Stimulated activated CD4-positive, alpha-beta T cell treated with anti-CD3 and anti-CD28 coated beads, Interleukin-2, amount 100 ng/mL, for 24 hours (primary cell): ENCODE measurements around the gene REXO4.
"Not testable (repeated sequence)": the region's sequence is repeated elsewhere in the genome, so short reads cannot be mapped to it uniquely, and the experiment has no call there.

ENCODE experiments used
- DNase-seq, 2 donors: peaks; one replicate each; pipeline ENCODE4 v3.0.0-alpha.2; 2020

REXO4 gene

DNA sequence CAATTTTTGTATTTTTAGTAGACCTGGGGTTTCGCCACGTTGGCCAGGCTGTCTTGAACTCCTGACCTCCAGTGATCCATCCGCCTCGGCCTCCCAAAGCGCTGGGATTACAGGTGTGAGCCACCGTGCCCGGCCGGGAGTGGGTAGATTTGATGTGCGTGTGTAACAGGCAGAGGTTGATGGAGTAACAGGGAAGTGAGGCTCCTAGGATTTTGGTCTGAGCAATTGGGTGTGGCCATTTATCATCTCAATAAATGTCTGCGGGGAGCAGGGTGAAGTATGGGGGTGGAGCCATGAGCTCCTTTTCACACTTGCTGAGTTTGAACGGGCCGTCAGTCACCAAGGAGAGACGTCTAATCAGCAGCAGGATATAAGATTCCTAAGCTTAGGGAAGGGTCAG lies 1.2 kb upstream of the REXO4 start:
- no peak for DNase-seq

DNA sequence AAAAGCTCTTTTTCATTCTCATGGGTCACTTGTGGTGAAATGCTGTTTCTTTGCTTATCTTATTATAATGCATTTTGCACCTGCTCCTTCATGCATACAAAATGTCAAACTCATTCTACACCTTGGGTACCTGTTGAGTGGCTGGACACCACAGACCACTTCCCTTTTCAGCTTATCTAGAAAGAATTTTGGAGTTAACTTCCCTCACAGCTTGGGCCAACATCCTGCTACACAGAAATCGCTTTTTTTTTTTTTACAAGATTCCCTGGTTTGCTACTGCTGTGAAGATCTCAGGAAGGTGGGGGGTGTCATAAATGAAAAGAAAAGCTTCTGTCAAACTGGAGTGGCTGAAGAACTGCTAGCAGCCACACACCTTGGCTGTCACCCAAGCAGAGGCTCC lies 2.6 kb downstream of the REXO4 start:
- DNase-seq = no peak

DNA sequence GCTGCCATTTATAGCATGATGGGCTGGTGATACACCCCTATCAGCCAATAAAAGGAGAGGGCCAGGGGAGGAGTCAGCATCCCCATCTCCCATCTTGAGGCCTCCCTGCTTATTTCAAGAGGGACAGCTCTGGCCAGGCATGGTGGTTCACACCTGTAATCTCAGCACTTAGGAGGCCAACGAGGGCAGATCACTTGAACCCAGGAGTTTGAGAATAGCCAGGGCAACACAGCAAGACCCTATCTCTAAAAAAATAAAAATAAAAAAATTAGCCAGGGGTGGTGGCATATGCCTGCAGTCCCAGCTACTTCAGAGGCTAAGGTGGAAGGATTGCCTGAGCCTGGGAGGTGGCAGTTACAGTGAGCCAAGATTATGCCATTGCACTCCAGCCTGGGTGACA lies 9.8 kb downstream of the REXO4 start:
- DNase-seq = no peak

DNA sequence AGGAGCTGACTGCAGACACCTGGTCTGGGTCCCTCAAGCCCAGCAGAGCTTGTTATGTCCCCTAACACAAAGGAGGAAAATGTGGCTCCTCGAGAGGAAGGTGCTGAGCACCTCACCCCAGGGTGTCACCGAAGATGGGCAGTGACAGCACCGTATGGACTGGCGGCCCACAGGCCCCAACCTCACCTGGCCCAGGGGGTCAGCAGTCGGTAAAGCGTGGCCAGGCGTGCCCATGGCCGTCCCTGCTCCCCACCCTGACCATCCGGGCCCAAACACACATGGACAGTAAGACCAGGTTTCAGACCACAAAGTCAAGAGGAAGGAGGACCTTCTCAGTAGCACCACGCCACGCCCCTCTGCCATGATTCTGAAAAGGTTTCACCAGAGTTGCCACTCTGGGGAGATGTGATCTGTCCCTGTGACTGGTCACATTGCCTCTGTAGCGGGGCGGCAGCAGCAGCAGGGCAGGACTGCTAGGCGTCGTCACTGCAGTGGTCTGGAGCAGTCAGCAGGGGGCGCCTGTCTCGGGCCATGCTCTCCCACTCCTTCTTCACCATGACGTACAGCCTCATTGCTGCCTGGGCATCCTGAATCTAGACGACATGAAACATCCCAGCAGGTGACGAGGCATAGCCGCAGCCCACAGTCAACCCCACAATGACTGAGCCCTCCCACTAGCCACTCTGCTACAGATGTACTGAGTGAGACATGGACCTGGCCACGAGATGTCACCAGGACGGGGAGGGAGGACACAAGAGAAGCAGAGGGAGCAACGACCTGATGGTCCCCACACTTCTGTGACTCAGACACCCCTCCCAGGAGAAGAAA lies 11.1 kb downstream of the REXO4 start:
- DNase-seq = peak; percentile 85 to 86

DNA sequence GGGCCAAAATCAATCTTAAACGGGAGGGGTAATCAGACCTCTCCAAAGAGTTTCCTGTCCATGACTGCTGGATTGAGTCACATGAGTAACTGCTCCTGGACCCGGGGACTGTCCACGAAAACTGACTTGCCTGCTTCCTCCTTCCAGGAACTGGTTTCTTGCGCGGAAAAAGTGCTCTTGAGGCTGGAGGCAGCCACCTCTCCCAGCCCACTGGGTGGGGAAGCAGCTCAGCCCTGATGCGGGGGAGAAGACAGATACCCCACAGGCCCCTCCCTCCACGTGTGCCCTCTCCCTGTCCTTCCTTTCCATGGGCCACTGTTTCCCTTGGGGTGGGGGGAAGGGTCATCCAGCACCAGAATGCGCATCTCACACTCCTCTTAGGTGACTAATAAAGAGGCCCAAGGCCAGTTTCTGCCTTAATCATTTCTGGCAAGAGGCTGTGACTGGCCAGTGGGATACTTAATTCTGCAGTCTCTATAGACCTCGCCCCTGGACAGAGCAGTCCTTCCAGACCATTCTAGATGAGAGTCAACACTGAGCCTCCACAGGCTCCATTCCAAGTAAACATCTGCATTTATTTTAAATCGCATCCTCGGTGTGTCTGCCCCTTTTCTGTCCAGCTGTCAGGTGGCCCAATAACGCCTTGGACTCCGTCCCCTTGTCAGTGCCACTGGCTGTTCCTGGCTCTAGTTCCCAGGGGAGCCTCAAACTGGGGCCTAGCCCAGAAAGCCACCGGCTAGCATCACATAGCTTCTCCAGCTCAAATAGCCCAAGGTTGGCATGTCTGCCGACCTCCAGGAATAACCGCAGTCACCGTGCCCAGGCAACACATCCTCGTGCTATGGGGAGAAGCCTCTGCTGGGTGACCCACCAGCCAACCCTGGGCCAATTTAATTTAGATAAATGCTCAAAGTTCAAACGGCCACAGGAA lies 12.0 kb downstream of the REXO4 start:
- no peak for DNase-seq

DNA sequence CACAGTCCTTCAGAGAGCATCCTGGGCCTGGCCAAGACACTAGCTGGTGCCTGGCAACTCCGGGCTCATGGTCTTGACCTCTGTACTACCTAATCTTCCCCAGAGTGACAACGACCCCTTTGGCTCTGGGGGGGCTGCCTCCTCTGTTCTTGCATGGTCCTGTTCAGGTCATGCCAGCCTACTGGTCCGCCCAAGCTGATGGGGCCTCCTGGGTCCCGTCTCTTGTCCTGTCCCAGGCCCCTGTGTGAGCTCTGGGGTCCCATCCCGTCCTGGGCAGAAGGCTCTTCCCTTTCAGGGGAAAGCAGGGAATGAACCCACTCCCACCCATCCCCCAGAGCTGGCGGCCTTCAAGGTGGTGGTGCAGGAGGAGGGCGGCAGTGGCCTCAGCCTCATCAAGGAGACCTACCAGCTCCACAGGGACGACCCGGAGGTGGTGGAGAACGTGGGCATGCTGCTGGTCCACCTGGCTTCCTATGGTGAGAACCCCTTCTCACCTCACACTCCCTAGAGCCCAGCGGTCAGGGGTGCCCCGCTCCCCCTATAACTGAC lies 13.3 kb downstream of the REXO4 start:
- DNase-seq = no peak

DNA sequence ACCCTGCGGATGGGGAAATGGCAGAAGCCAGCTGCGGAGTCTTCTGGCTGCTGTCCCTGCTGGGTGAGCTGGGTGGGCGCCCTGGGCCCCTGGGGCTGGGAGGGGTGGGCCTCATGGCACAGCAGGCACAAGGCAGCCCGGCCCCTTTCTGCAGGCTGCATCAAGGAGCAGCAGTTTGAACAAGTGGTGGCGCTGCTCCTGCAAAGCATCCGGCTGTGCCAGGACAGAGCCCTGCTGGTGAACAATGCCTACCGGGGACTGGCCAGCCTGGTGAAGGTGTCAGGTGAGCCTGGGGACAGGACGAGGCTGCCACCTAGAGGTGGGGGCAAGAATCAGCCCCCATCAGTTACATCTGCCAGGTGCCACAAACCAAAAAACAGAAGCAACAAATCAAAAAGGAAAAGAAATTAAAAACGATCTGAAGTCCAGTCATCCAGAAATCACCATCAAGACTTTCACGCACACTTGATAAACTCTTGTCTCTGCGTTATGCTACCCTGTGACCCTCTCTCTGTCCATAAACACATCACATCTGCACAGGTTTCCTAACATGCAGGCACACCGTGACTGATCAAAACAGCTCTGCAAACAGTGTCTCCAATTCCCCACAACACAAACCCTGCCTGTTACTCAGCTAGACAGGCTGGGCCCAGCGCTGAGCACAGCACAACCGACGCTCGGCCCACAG lies 13.9 kb downstream of the REXO4 start:
- DNase-seq = peak; percentile 64 to 72

DNA sequence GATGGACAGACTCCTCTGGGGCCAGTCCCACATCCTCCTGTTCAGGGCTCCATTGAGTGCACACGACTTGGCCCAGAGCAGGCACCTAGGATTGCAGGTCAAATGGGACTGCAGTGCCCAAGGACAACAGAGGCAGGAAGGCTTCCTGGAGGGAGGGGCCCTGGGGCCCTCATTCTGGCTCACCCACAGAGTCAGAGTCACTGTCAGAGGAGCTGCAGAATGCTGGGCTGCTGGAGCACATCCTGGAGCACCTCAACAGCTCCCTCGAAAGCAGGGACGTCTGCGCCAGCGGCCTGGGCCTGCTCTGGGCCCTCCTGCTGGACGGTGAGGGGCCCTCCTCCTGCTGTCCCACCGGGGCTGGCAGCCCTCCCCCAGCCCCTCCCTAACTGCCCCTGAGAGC lies 15.1 kb downstream of the REXO4 start:
- DNase-seq = no peak

DNA sequence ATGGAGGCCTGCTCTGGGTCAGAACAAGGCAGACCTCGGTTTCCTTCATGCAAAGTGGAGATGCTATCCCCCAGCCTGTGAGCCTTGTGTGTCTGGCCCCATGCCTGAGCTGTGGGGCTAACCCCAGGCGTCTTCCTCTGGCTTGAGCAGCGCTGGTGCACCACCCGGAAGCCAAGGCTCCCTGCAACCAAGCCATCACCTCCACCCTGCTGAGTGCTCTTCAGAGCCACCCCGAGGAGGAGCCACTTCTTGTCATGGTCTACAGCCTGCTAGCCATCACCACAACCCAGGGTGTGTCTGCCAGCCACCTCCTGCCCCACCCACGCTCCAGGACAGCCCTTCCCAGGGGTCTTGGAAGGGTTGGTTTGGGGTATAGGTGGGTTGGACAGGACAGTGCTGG lies 16.2 kb downstream of the REXO4 start:
- no peak for DNase-seq

DNA sequence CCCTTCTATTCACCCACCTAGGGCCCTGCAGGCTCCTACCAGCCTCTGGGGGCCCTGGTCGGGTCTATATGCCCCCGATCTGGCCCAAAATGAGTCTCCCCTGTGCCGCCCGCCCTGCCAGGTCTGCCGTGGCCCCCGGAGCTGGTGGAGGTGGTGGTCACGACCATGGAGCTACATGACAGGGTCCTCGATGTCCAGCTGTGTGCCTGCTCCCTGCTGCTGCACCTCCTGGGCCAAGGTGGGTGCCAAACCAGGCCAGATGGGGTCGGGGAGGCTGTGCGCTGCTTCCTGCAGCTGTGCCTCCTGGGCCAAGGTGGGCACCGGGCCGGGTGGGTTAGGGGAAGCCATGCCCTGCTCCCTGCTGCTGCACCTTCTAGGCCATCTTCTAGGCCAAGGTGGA lies 17.5 kb downstream of the REXO4 start:
- no peak for DNase-seq

DNA sequence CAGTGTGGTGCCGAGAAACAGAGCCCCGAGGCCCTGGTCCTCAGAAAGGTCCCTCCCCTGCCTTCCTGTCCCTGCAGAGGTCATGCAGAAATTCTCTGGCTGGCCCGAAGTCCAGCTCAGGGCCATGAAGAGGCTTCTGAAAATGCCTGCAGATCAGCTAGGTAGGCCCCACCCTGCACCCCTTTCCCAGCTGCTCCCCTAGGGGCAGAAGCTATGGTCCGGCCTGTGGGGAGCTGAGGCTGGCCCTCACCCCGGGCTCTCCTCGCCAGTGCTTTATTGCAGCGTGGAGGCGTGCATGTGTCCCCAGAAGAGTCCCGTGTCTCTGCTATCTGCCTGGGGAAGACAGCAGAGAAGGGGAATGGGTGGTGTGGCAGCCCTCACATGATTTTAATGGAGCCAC lies 19.9 kb downstream of the REXO4 start:
- no peak for DNase-seq

DNA sequence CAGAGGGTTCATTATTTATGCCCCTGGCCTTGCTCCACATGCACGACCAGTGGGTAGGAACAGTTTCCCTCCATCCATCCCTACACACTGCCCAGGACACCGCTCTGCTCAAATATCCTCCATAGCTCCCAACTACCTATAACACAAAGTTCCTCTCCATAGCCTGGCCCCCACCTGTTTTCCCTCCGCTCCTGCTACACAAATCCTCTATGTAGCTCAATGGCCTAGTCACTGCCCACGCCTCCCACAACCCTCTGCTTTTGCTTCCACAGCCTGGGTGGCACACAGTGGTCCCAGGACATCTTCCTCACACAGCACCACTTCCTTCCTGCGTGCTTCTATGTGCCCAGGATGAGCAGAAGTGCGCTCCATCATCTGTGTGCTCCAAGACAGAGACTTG lies 20.4 kb downstream of the REXO4 start:
- DNase-seq = no peak

DNA sequence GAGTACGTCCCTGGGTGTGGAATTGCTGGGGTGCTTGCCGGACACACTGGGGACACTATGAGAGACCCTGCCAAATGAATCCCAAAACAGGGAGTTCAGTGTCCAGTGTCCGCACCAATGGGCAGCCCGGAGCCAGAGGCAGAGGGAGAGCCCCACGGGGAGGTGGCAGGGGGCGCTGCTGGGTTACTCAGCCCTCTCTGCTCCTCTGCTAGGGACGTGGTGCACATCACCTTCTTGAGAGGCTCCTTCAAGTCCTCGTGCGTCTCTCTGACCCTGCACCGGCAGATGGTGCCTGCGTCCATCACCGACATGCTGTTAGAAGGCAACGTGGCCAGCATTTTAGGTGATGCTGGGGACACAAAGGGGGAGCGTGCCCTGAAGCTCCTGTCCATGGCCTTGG lies 20.9 kb downstream of the REXO4 start:
- DNase-seq = no peak

DNA sequence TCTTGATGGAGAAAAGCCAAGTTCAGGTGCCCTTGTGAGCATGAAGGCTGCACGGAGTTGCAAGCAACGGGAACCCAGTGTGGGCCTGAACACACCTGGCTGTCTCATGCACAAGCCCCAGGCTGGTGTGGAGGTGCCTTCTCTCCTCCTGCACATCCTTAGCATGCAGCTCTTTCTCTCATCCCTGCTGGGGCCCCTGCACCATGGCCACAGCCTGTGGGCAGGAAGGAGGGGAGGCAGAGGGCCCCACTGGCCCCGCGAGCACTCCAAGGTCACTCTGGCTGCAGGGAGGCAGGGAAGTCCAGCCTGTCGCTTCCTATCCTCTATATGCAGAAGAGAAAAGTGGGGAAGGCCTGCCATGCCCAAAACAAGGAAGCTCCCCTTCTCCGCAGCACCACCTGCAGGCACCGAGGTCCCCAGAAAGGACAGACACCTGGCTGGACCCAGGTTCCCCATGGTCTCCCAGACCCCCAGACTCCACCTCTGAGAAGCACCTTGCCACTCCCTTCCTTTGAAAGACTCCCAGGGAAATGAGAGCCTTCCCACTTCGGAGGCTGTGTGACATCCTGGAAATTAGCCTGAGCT lies 23.0 kb downstream of the REXO4 start:
- no peak for DNase-seq

DNA sequence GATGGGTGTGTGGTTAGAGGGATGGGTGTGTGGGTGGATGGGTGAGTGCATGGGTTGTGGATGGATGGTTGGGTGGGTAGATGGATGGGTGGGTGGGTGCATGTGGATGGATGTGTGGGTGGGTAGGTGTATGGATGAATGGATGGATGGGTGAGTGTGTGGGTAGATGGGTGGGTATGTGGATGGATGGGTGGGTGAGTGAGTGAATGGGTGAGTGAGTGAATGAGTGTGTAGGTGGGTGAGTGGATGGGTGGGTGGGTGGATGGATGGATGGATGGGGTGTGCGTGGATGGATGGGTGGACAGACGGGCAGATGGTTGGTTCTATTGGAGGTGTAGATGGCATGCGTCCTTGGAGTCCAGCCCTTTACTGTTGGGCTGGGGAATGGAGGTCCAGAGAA lies 24.4 kb downstream of the REXO4 start:
- DNase-seq = no peak

DNA sequence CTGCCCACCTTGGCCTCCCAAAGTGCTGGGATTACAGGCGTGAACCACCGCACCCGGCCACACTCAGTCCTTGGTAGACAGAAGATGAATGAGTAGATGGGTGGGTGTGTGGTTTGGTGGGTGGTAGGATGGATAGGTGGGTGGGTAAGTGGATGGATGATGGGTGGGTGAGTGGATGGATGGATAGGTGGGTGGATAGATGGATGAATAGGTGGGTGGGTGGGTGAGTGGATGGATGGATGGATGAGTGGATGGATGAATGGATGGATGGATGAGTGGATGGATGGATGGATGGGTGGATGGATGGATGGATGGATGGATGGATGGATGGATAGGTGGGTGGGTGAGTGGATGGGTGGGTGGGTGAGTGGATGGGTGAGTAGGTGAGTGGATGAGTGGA lies 25.5 kb downstream of the REXO4 start:
- DNase-seq = not testable (repeated sequence)

DNA sequence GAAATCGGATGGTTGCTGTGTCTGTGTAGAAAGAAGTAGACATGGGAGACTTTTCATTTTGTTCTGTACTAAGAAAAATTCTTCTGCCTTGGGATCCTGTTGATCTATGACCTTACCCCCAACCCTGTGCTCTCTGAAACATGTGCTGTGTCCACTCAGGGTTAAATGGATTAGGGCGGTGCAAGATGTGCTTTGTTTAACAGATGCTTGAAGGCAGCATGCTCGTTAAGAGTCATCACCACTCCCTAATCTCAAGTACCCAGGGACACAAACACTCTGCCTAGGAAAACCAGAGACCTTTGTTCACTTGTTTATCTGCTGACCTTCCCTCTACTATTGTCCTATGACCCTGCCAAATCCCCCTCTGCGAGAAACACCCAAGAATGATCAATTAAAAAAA lies 26.4 kb downstream of the REXO4 start:
- DNase-seq = not testable (repeated sequence)

DNA sequence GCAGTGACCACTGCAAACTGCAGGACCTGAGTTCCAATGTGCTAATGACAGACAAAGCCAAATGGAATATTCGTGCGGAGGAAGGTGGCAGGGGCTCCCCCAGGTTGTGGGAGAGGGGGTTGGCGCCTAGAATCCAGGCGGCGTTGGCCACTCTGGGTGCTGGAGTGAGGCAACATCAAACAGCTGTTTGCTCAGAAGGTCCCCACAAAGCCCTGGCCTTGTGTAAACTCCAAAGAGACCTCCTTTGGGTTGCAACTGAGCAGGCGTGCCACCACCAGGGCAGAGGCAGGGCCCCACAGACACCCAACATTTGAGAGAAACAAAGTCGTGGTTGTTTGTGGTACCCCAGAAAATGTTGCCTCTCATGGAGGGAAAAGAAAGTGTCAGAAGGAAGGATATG lies 27.1 kb downstream of the REXO4 start:
- DNase-seq = no peak

DNA sequence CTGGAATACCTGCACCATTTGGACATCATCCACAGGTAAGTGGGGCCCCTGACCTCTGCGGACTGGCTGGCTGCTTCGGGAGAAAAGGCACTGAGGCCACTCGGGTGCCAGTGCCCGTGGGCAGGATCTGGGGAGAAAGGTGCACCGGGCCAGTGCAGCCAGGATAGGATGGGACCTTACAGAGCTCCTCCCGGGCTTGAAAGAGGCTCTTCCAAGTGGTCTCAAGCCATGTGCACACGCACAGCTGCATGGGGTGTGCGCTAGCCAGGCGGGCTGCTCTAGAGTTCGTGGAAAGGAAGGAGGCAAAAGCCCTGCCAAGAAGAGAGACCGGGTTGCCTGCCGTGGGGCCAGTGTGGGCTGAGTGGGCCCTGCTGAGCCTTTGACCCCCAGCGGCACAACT lies 28.2 kb downstream of the REXO4 start:
- no peak for DNase-seq

DNA sequence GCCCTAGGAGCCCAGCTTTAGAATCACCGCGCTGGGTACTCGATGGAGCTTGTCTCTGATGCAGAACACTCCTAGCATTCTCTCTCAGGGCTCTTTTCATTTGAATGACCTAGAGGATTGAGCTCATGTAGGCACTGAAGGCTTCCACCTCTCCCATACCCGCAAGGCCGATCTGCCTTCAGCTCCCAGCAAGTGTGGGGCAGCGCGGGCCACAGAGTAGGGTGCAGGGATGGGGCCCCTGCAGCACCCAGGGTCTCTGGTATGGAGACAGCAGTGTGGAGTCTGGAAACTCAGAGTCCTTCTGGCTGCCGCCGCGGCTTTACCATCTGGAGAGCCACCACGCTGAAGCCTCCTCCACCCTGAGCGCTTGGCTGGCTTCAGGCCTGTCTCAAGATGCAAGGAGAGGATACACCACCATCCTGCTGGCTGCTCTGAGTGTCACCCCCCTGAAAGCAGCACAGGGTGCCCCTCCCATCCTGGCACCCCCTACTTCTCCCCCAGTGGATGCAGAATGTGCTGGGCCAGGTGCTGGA lies 28.7 kb downstream of the REXO4 start:
- no peak for DNase-seq

DNA sequence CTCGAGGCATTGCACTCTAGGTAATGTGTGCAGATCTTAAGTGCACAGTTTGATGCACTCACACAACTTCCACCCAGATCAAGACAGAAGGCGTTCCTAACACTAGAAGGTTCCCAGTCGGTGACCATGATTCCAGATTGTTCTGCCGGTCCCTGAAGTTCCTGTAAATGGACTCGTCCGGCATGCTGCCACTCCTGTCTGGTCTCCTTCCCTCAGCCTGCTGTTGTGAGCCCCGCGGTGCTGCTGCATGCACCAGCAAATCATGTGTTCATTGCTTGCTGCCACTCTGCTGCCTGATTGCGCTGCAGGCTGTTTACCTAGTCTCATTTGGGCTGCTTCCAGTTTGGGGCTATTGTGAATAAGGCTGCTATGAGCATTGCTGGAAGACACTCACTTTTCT lies 30.1 kb downstream of the REXO4 start:
- no peak for DNase-seq

DNA sequence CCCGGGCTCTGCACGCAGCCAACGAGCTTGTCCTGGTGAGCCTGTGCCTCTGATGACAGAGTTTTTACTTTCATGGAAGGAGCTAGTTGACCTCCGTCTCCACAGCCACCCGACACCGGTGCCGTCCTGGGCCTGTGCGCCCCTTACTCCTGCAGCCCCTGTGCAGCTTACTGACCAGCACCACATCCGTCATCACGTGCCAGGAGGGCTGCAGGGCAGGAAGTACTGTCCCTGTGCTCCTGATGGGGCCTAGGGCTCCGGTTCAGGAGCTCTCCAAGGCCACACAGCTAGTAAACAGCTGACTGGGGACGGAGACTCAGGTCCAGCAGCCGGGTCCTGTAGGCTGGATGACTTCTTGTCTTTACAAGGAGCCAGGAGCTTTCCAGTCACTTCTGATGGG lies 31.5 kb downstream of the REXO4 start:
- DNase-seq = no peak

DNA sequence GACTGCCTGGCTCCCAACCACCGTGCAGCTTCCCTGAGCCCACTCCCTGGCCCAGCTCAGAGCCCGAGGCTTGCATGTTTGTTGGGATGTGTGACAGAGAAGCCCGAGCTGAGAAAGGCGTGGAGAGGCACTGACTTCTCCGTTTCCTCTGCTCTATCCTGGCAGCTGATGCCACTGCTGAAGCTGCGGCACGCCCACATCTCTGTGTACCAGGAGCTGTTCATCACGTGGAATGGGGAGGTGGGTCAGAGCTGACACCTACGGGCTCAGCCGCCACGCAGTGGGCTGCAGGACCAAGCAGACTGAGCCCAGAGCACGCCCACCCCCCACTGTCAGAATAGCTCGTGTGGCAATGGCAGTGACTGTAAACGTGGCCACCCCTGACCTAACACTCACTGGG lies 32.4 kb downstream of the REXO4 start:
- DNase-seq = no peak
